ENCODE results near the gene GPALPP1. TPM values are rescaled to one million over a fixed set of nuclear protein-coding genes. Genes with fewer than 3 reads are reported as not detected.

GPALPP1 gene
- 28.2 and 28.8 TPM in 2 replicates for total RNA-seq

GRCh38 chr13:44989071-44989889, at the start of gene GPALPP1, which contains the start of gene NUFIP1:
Gene GPALPP1, plus strand, starts transcription at chr13:44989538. Its CDS starts 117 bp downstream, at chr13:44989655.
Gene NUFIP1, minus strand, starts transcription at chr13:44989471. Its CDS starts 35 bp downstream, at chr13:44989436.

Other genes with a start within 250 kb of the GPALPP1 start
- gene NUFIP1, start 67 bp upstream of the GPALPP1 start, total RNA-seq: 2.3 and 3.3 TPM in 2 replicates
- gene GTF2F2, start 131.0 kb downstream of the GPALPP1 start, total RNA-seq: 23.4 and 25.1 TPM in 2 replicates
- gene KCTD4, start 211.5 kb downstream of the GPALPP1 start, total RNA-seq: 0.28 and 0.38 TPM in 2 replicates

Measured in regular cardiac myocyte (primary cell).